HepG2 (cell line): Measurements from ENCODE around the gene RAB11FIP5.

ENCODE experiments used
- AGO2 ChIP-seq: fragments of 200-400 bp; formaldehyde crosslinking; optimal IDR thresholded peaks from 2 replicates; pipeline ENCODE3; 2017; ENCODE audit warnings: mild to moderate bottlenecking, low read depth, low read length, moderate library complexity
- GLI4 ChIP-seq: sonication (generic); formaldehyde crosslinking; IDR thresholded peaks from 2 replicates; pipeline ENCODE4 v1.5.1; 2020; ENCODE audit warnings: missing genetic modification reagents, mild to moderate bottlenecking, moderate library complexity, borderline replicate concordance
- HNRNPH1 ChIP-seq: fragments of 200-400 bp; formaldehyde crosslinking; optimal IDR thresholded peaks from 2 replicates; pipeline ENCODE3; 2017; ENCODE audit warnings: mild to moderate bottlenecking, low read depth, low read length
- PAF1 ChIP-seq: IDR thresholded peaks from 2 replicates; pipeline ENCODE4 v1.6.1; 2016; ENCODE audit warnings: missing genetic modification reagents, missing compliant biosample characterization
- ZBTB21 ChIP-seq: sonication (generic); formaldehyde crosslinking; IDR thresholded peaks from 2 replicates; pipeline ENCODE4 v1.4.0; 2020; ENCODE audit warnings: missing genetic modification reagents
- ZFP82 ChIP-seq: sonication (generic); formaldehyde crosslinking; IDR thresholded peaks from 2 replicates; pipeline ENCODE4 v1.5.1; 2020; ENCODE audit warnings: mild to moderate bottlenecking, missing genetic modification reagents, borderline replicate concordance
- ZNF430 ChIP-seq: sonication (generic); formaldehyde crosslinking; IDR thresholded peaks from 2 replicates; pipeline ENCODE4 v1.9.0; 2021; ENCODE audit warnings: mild to moderate bottlenecking, missing genetic modification reagents
- ZNF75D ChIP-seq: sonication (generic); formaldehyde crosslinking; IDR thresholded peaks from 2 replicates; pipeline ENCODE4 v1.8.1; 2023; ENCODE audit warnings: missing genetic modification reagents, mild to moderate bottlenecking, borderline replicate concordance
- TF ChIP-seq, protein P1 (sequence below): sonication (generic); formaldehyde crosslinking; IDR thresholded peaks from 2 replicates; pipeline ENCODE4 v1.4.0; 2020; ENCODE audit warnings: missing genetic modification reagents, low read depth, mild to moderate bottlenecking, borderline replicate concordance

DNA sequence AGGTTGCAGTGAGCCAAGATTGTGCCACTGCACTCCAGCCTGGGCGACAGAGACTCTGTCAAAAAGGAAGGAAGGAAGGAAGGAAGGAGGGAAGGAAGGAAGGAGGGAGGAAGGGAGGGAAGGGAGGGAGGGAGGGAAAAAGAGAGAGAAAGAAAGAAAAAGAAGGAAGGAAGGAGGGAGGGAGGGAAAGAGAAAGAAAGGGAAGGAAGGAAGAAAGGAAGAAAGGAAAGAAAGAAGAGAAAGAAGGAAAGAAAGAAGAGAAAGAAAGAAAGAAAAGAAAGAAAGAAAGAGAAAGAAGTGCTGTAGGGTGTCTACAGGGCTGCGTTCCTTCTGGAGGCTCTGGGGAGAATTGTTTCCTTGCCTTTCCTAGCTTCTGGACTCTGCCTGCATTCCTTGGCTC is 22.5 kb upstream of the RAB11FIP5 start:
- TF ChIP-seq HNRNPH1, result no peak
- no peak for TF ChIP-seq PAF1 (CRISPR knock-in tag)
- no peak for TF ChIP-seq ZBTB21 (CRISPR knock-in tag)
- no peak for TF ChIP-seq ZNF75D
- TF ChIP-seq ZFP82 (CRISPR knock-in tag), result no peak
- no peak for TF ChIP-seq GLI4 (CRISPR knock-in tag)
- TF ChIP-seq, protein P1, sequence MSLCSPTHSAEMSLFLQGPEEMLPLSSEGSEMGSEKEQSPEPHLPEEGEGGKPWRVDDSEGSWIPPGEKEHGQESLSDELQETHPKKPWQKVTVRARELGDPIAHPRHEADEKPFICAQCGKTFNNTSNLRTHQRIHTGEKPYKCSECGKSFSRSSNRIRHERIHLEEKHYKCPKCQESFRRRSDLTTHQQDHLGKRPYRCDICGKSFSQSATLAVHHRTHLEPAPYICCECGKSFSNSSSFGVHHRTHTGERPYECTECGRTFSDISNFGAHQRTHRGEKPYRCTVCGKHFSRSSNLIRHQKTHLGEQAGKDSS (CRISPR knock-in tag), result no peak
- TF ChIP-seq ZNF430 (CRISPR knock-in tag), result no peak
- TF ChIP-seq AGO2, result no peak
